ENCODE measurements around the gene CACNA1S.

The CACNA1S gene

GRCh38 chr1:201128962-201129361, 16.7 kb upstream of the CACNA1S start:
- no peak overlapping the region for H3K27ac ChIP-seq (ENCODE audit: low read length)
- H3K4me1 ChIP-seq (ENCODE audit: low read length) = no peaks in the 10 kb centered on the region

GRCh38 chr1:201128476-201128875, 16.2 kb upstream of the CACNA1S start:
- Histone ChIP-seq H3K4me3 (ENCODE audit: low read length) (no peak overlapping the region), H3K9me3 (ENCODE audit: insufficient read depth, low read length) (no peaks in the 10 kb centered on the region), H3K27me3 (ENCODE audit: low read depth, low read length) (peaks cover 28% of the 10 kb centered on the region), H3K79me2 (ENCODE audit: low read length) (no peaks in the 10 kb centered on the region), H3K9ac (ENCODE audit: low read length) (no peak overlapping the region), H3K4me1 (ENCODE audit: low read length) (no peaks in the 10 kb centered on the region), H2AFZ (ENCODE audit: low read depth, low read length) (no peak overlapping the region), H3K27ac (ENCODE audit: low read length) (no peak overlapping the region), H4K20me1 (ENCODE audit: insufficient read depth, low read length) (no peaks in the 10 kb centered on the region), H3K4me2 (ENCODE audit: low read length) (no peak overlapping the region), H3K36me3 (replicated peaks; ENCODE audit: low read depth, low read length) (no peaks in the 10 kb centered on the region)
- TF ChIP-seq EZH2phosphoT487 (IDR thresholded peaks at IDR 0.05; ENCODE audit: low read depth) = no peak
- TF ChIP-seq, protein P1, sequence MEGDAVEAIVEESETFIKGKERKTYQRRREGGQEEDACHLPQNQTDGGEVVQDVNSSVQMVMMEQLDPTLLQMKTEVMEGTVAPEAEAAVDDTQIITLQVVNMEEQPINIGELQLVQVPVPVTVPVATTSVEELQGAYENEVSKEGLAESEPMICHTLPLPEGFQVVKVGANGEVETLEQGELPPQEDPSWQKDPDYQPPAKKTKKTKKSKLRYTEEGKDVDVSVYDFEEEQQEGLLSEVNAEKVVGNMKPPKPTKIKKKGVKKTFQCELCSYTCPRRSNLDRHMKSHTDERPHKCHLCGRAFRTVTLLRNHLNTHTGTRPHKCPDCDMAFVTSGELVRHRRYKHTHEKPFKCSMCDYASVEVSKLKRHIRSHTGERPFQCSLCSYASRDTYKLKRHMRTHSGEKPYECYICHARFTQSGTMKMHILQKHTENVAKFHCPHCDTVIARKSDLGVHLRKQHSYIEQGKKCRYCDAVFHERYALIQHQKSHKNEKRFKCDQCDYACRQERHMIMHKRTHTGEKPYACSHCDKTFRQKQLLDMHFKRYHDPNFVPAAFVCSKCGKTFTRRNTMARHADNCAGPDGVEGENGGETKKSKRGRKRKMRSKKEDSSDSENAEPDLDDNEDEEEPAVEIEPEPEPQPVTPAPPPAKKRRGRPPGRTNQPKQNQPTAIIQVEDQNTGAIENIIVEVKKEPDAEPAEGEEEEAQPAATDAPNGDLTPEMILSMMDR (IDR thresholded peaks at IDR 0.05; ENCODE audit: low read depth, low read length) = no peak

More at GRCh38 chr1:201128962-201129361, 16.7 kb upstream of the CACNA1S start:
- no peak for TF ChIP-seq EZH2phosphoT487 (IDR thresholded peaks at IDR 0.05; ENCODE audit: low read depth)
- TF ChIP-seq, protein P1 (IDR thresholded peaks at IDR 0.05; ENCODE audit: low read depth, low read length) = no peak
- H3K36me3 ChIP-seq (replicated peaks; ENCODE audit: low read depth, low read length) = no peaks in the 10 kb centered on the region
- H4K20me1 ChIP-seq (ENCODE audit: insufficient read depth, low read length) = no peaks in the 10 kb centered on the region
- peaks cover 23% of the 10 kb centered on the region for H3K27me3 ChIP-seq (ENCODE audit: low read depth, low read length)
- H2AFZ ChIP-seq (ENCODE audit: low read depth, low read length) = no peak overlapping the region
- H3K4me2 ChIP-seq (ENCODE audit: low read length) = no peak overlapping the region
- no peaks in the 10 kb centered on the region for H3K9me3 ChIP-seq (ENCODE audit: insufficient read depth, low read length)
- no peaks in the 10 kb centered on the region for H3K79me2 ChIP-seq (ENCODE audit: low read length)
- no peak overlapping the region for H3K9ac ChIP-seq (ENCODE audit: low read length)
- H3K4me3 ChIP-seq (ENCODE audit: low read length) = no peak overlapping the region

DNA sequence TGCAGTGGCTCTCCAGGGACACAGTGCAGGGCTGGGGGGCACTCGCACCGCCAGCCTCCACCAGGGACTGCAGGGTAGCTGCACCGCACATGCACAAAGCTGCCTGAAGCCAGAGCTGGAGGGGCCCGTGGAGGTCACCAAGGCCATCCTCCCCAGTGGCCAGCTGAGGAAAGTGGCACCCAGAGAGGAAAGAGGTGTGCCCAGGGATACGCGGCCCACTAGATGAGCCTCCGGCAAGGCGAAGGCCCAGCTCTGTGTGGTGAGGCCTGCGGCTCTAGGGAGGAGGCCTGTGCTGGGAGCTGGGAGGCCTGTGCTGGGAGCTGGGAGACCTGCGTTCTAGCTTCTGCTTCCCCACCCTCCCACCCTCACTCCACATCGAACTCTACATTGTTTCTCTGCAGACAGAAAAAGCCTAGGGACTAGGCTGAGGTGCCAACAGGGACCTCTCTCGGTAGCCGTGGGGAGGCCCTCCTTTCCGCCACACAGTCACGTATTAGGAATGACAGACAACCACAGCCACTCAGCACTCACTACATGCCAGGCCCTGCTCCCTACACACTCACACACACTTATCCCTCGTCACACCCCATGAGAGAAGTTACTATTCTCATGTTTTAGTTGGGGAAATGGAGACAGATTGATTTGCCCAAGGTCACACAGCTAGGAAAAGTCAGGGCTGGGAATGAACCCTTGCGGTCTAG, 15.7 kb upstream of the CACNA1S start:
- no peaks in the 10 kb centered on the region for H3K4me1 ChIP-seq (ENCODE audit: low read length)
- no peaks in the 10 kb centered on the region for H4K20me1 ChIP-seq (ENCODE audit: insufficient read depth, low read length)
- no peak overlapping the region for H3K9ac ChIP-seq (ENCODE audit: low read length)
- H3K4me2 ChIP-seq (ENCODE audit: low read length) = no peak overlapping the region
- H3K79me2 ChIP-seq (ENCODE audit: low read length) = no peaks in the 10 kb centered on the region
- H2AFZ ChIP-seq (ENCODE audit: low read depth, low read length) = no peak overlapping the region
- H3K36me3 ChIP-seq (replicated peaks; ENCODE audit: low read depth, low read length) = no peaks in the 10 kb centered on the region
- TF ChIP-seq, protein P1 (IDR thresholded peaks at IDR 0.05; ENCODE audit: low read depth, low read length) = no peak
- TF ChIP-seq EZH2phosphoT487 (IDR thresholded peaks at IDR 0.05; ENCODE audit: low read depth) = no peak
- H3K9me3 ChIP-seq (ENCODE audit: insufficient read depth, low read length) = no peaks in the 10 kb centered on the region
- peaks cover 34% of the 10 kb centered on the region for H3K27me3 ChIP-seq (ENCODE audit: low read depth, low read length)
- H3K4me3 ChIP-seq (ENCODE audit: low read length) = no peak overlapping the region
- no peak overlapping the region for H3K27ac ChIP-seq (ENCODE audit: low read length)

- Histone ChIP-seq H3K27ac (ENCODE audit: low read length) (no peak within 1 kb of the TSS), H3K9ac (ENCODE audit: low read length) (no peak within 1 kb of the TSS), H3K4me2 (ENCODE audit: low read length) (no peak within 1 kb of the TSS), H3K9me3 (ENCODE audit: insufficient read depth, low read length) (no peaks in the 10 kb centered on the region), H3K36me3 (replicated peaks; ENCODE audit: low read depth, low read length) (no peaks in the 10 kb centered on the region), H3K4me1 (ENCODE audit: low read length) (no peaks in the 10 kb centered on the region), H4K20me1 (ENCODE audit: insufficient read depth, low read length) (no peaks in the 10 kb centered on the region), H2AFZ (ENCODE audit: low read depth, low read length) (no peak within 1 kb of the TSS), H3K4me3 (ENCODE audit: low read length) (no peak within 1 kb of the TSS), H3K79me2 (ENCODE audit: low read length) (no peaks in the 10 kb centered on the region), H3K27me3 (ENCODE audit: low read depth, low read length) (peaks cover 42% of the 10 kb centered on the region)
- TF ChIP-seq, protein P1 (IDR thresholded peaks at IDR 0.05; ENCODE audit: low read depth, low read length) = no peak
- TF ChIP-seq EZH2phosphoT487 (IDR thresholded peaks at IDR 0.05; ENCODE audit: low read depth) = no peak
These were observed 14.9 kb upstream of the CACNA1S start, which contains the start of gene ASCL5 for GRCh38 chr1:201126832-201127754. Gene ASCL5 (minus strand): TSS chr1:201127184. CDS start chr1:201115372, 11,812 bp downstream.
